ENCODE measurements around the gene ITPKB.

The ITPKB gene

GRCh38 chr1:226663327-226663704, 75.8 kb downstream of the ITPKB start:
- no peak for DNase-seq

GRCh38 chr1:226662642-226663326, 76.3 kb downstream of the ITPKB start:
- peak; percentile 89 for DNase-seq

GRCh38 chr1:226661965-226662364, 77.1 kb downstream of the ITPKB start:
- no peak for DNase-seq

- peak; percentile 52 for DNase-seq
Measured at GRCh38 chr1:226661271-226661670, 77.8 kb downstream of the ITPKB start.

- no peak for DNase-seq
Measured at GRCh38 chr1:226660410-226661182, 78.5 kb downstream of the ITPKB start.

GRCh38 chr1:226659641-226660040, 79.4 kb downstream of the ITPKB start:
- no peak for DNase-seq

GRCh38 chr1:226659136-226659535, 79.9 kb downstream of the ITPKB start:
- DNase-seq, result no peak

- DNase-seq, result peak; percentile 2
Measured at GRCh38 chr1:226658546-226659125, 80.4 kb downstream of the ITPKB start.

GRCh38 chr1:226657895-226658545, 81.1 kb downstream of the ITPKB start:
- peak; percentile 8 for DNase-seq

- DNase-seq, result peak; percentile 73
Measured at GRCh38 chr1:226656601-226657277, 82.3 kb downstream of the ITPKB start.

- DNase-seq, result no peak
Measured at GRCh38 chr1:226656201-226656600, 82.9 kb downstream of the ITPKB start.

GRCh38 chr1:226655251-226656163, 83.6 kb downstream of the ITPKB start:
- DNase-seq, result peak; percentile 43

- peak; percentile 1 for DNase-seq
Measured at GRCh38 chr1:226654668-226655055, 84.4 kb downstream of the ITPKB start.

GRCh38 chr1:226654046-226654667, 84.9 kb downstream of the ITPKB start:
- DNase-seq, result peak; percentile 24

GRCh38 chr1:226653311-226653921, 85.7 kb downstream of the ITPKB start:
- peak; percentile 75 for DNase-seq

GRCh38 chr1:226652613-226653012, 86.5 kb downstream of the ITPKB start:
- no peak for DNase-seq

GRCh38 chr1:226651732-226652105, 87.4 kb downstream of the ITPKB start:
- DNase-seq, result no peak

- no peak for DNase-seq
Measured at GRCh38 chr1:226651041-226651731, 87.9 kb downstream of the ITPKB start.

GRCh38 chr1:226650236-226650841, 88.7 kb downstream of the ITPKB start:
- no peak for DNase-seq

GRCh38 chr1:226649780-226650179, 89.3 kb downstream of the ITPKB start:
- DNase-seq, result peak; percentile 63
